ENCODE data around the gene INTS1. TPM values are rescaled to one million over a fixed set of nuclear protein-coding genes. Genes with fewer than 3 reads are reported as not detected.

Gene INTS1
- total RNA-seq, 2 experiments from 2014 or later: 86.4 to 92.5 TPM

DNA sequence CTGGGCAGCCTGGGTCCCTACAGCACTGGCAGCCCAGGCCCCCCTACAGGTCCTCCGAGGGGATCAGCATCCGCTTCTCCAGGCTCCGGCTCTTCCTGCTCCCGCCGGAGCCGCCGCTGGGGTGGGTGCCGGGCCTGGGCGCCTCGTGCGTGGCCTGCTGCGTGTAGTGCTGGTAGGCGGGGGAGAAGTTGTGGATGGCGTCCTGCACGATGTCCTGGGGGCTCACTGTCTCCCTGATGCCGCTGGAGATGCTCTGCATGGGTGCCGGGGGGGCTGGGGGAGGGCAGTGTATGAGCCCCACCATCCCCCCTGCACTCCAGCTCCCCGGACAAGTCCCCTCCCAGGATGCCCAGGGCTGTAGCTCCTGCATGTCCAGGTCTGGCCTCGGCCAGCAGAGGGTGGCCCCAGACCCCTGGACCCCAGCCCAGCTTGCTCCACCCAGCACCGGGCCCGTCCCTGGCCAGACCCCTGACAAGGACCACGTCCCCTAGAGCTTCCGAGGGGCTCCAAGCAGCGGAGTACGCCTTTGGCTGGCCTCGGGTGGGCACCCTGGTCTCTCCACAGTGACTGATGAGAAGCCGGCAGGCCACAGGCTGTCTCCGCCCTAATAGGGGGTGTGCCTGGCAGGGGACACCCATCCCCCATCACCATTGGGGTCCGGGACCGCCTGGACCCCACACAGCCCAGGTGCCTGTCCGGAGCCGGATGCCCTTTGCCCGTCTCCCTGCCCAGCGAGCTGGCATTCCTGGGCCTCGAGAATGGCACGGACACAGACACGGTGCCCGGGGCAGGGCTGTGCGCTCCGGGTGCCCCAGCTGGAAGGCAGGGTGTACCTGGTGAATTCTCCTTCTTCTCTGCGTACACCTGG lies 43.0 kb upstream of the INTS1 start:
- no peaks in the 10 kb centered on the region for H3K4me1 Mint-ChIP-seq (ENCODE audit: low read depth)
- H3K9me3 Mint-ChIP-seq: no peaks in the 10 kb centered on the region
- H3K27me3 Mint-ChIP-seq: no peaks in the 10 kb centered on the region
- no peak overlapping the region for H3K4me3 Mint-ChIP-seq
- H3K27ac Mint-ChIP-seq: no peak overlapping the region
- no peaks in the 10 kb centered on the region for H3K36me3 Mint-ChIP-seq
- CTCF ChIA-PET: no interaction called here
- DNase-seq: no peak
- intact Hi-C loops (cut with micrococcal nuclease): no loop called here
- POLR2A ChIA-PET: interaction anchor here (1.2 kb wide), 1 partner anchor 12 kb away, joined by 3 read pairs; no protein-coding TSS in a partner anchor

DNA sequence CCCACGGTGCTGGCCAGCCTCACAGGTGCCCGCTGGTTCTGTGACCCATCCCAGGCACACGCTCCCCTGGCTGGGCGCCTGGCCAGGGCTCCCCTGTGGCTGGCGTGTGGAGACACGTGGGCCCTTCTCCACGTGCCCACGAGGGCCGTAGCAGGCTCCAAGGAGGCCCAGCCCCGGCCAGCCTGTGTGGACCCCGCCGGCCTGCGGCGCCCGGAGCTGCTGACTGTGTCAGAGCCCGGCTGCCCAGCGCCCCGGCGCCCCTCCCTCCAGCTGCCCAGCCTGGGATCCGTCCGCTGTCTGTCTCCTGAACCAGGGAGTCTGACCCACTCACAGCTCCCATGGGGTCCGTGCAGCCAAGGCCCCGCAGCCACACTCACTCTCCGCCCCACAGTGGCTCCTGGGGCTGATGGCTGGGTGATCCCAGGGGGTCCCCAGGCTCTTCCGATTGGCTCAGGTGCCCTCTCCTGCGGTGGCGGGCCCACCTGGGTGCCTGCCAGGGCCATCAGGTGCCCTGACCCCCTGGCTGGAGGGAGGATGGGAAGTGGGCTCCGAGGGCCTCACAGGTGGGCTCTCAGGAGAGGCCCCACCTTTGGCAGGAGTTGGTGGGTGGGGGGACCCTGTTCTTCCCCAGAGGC lies 42.2 kb upstream of the INTS1 start:
- ChIA-PET POLR2A (interaction anchor here (1.2 kb wide), 1 partner anchor 11 kb away, joined by 3 read pairs; no protein-coding TSS in a partner anchor), CTCF (no interaction called here)
- Mint-ChIP-seq H3K9me3 (no peaks in the 10 kb centered on the region), H3K4me3 (no peak overlapping the region), H3K27ac (no peak overlapping the region), H3K27me3 (no peaks in the 10 kb centered on the region), H3K4me1 (ENCODE audit: low read depth) (no peaks in the 10 kb centered on the region), H3K36me3 (peaks cover 1% of the 10 kb centered on the region)
- intact Hi-C loops (cut with micrococcal nuclease): no loop called here
- DNase-seq: no peak

DNA sequence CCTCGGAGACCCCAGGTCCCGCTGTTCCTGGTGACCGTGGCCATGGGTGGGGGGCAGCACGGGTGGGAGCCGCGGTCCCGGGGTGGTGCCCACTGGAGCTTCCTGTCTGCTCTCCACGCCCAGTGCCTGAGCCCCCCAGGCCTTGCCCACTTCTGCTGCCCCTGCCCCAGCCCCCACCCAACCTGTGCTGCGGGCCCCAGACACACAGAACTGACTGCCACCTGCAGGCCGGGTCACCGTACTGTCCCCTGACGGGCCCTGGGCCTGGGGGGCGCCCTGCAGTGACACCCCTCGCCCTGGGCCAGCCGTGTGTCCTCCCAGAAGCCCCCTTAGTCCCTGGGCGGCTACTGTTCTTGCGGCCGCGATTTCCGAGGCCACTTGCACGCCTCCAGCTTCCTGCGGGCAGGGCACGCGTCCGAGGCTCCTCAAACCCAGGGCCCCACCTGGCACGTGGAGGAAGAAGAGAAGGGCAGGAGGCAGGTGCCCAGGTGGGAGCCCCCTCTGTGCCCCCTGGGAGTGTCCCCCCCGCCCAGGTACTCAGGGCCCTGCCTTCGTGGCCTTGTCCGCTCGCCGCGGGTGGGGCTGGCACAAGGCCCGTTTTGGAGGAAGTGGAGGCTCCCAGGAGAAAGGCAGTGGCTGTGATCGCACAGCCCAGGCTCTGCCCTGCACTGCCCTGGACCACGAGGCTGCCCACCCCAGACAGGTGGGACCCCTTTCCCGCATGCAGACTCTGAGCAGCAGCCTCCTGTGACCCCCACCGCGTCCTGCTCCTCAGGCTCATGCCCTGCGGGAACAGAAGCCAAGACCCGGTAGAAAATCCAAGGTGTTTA lies 41.4 kb upstream of the INTS1 start:
- intact Hi-C loops (cut with micrococcal nuclease): no loop called here
- Mint-ChIP-seq H3K4me3 (no peak overlapping the region), H3K27ac (no peak overlapping the region), H3K4me1 (ENCODE audit: low read depth) (no peaks in the 10 kb centered on the region), H3K27me3 (no peaks in the 10 kb centered on the region), H3K36me3 (peaks cover 7% of the 10 kb centered on the region), H3K9me3 (no peaks in the 10 kb centered on the region)
- POLR2A ChIA-PET: no interaction called here
- CTCF ChIA-PET: no interaction called here
- no peak for DNase-seq

DNA sequence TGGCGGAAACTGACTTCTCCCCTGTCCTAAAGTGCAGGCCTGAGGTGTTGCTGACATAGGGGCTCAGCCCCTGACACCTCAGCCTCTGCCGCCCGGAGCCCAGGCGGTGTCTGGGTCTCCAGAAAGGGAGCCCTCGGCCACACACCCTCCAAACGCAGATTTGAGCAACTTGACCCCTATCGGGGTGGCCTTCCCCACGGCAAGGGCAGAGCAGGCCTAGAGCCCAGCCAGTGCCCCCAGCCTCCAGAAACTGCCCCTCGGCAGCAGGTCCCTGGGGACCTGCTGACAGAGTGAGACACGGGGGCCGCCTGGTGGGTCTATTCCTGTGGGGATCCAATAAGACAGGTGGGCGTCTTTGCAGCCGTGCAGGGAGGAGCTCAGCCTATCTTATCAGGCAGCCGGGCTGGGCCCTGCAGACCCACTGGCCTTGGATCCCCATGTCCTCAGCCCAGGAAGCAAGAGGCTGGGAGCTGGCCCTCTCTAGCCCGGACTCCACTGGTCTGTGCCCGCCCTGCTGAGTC lies 40.8 kb upstream of the INTS1 start:
- Mint-ChIP-seq H3K27ac (no peak overlapping the region), H3K27me3 (no peaks in the 10 kb centered on the region), H3K4me1 (ENCODE audit: low read depth) (no peaks in the 10 kb centered on the region), H3K9me3 (no peaks in the 10 kb centered on the region), H3K4me3 (no peak overlapping the region), H3K36me3 (peaks cover 7% of the 10 kb centered on the region)
- no peak for DNase-seq
- intact Hi-C loops (cut with micrococcal nuclease): no loop called here
- POLR2A ChIA-PET: no interaction called here
- CTCF ChIA-PET: no interaction called here

DNA sequence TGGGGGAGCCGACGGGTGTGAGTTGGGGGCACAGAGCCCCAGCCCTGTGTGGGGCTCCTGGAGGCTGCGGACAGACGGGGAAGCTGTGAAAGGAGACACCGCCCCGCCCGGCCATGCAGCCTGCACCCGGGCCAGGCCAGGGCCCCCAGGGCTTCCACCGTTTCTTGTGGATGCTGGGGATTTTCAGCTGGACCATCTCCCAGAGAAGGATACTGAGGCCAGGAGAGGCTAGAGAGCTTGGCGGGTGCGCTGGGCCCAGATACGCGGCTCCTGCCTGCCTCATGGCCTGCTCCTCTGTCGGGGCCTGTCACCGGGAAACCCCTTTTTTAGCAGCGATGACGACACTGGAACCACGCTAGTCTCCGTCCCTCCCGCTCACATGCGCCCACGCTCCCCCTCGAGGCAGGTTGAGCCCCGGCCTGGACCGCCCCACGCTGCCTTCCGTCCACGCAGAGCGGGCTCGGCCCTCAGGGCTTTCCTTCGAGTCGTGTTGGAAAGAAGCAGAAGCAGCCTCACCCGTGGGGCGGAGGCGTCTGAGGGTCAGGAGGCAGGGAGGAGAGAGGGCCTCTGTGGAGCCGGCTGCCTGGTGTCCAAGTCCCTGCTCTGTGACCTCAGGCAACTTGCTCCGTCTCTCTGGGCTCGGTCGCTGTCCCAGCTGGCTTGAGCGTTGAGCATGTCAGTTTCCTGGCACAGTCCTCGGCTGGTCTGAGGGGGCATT lies 40.1 kb upstream of the INTS1 start:
- H3K4me1 Mint-ChIP-seq (ENCODE audit: low read depth): no peaks in the 10 kb centered on the region
- H3K36me3 Mint-ChIP-seq: peaks cover 11% of the 10 kb centered on the region
- intact Hi-C loops (cut with micrococcal nuclease): no loop called here
- DNase-seq: peak; percentile 24
- CTCF ChIA-PET: no interaction called here
- H3K27ac Mint-ChIP-seq: no peak overlapping the region
- no peaks in the 10 kb centered on the region for H3K27me3 Mint-ChIP-seq
- H3K4me3 Mint-ChIP-seq: no peak overlapping the region
- H3K9me3 Mint-ChIP-seq: no peaks in the 10 kb centered on the region
- POLR2A ChIA-PET: no interaction called here

DNA sequence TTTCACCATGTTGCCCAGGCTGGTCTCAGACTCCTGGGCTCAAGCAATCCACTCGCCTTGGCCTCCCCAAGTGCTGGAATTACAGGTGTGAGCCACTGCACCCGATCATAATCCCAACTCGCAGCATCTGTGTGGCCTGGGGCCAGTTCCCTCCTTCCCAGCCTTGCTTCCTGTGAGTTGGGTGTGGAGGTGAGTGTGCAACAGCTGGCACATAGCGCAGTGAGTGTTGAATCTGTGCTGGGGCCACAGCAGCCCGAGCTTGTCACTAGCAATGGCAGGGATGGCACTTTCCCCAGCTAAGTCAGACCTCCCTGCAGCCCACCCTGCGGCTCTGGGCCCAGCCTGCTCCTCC lies 39.6 kb upstream of the INTS1 start:
- Mint-ChIP-seq H3K9me3 (no peaks in the 10 kb centered on the region), H3K36me3 (peaks cover 11% of the 10 kb centered on the region), H3K27me3 (no peaks in the 10 kb centered on the region), H3K4me3 (no peak overlapping the region), H3K27ac (no peak overlapping the region), H3K4me1 (ENCODE audit: low read depth) (no peaks in the 10 kb centered on the region)
- intact Hi-C loops (cut with micrococcal nuclease): no loop called here
- no peak for DNase-seq
- CTCF ChIA-PET: no interaction called here
- POLR2A ChIA-PET: no interaction called here

DNA sequence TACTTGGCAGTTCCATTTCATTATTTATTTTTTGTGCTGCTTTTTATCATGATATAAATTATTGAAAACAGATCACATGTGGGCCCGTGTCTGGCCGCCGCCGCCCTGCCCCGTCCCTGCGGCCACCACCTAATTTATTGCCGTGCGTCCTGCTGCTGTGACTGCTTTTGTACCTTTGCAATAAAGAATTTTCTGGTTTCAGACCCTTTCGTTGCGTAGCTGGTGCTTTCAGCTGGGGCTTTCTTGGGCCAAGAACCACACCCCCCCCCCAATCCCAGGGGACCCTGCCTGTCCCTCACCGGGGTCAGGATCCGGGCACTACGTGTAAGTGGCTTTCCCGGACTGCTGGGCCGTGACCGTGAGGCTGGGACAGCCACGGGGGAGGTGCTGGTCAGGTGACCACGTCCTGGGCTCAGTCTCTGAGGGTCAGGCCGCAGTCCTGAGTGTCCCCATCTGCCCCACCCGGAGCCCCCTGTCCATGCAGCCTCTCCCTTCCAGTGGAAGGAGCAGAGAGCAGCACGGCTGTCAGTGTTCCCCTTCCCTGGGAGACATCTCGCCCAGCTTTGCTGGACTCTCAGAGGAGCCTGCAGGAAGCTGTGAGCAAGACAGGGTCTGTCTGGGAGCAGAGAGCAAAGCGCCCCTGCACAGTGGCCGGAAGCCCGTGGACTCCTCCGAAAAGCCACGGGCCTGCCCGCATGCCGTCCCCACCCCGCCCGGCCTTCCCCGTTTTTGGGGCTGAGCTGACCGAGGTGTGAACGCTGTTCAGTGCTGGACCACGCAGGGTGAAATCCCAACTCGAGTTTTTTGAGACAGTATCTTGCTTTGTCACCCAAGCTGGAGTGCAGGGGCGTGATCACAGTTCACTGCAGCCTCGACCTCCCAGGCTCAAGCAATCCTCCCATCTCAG lies 38.9 kb upstream of the INTS1 start:
- H3K27ac Mint-ChIP-seq: no peak overlapping the region
- H3K27me3 Mint-ChIP-seq: no peaks in the 10 kb centered on the region
- CTCF ChIA-PET: no interaction called here
- H3K9me3 Mint-ChIP-seq: no peaks in the 10 kb centered on the region
- POLR2A ChIA-PET: no interaction called here
- H3K4me3 Mint-ChIP-seq: no peak overlapping the region
- DNase-seq: no peak
- H3K36me3 Mint-ChIP-seq: peaks cover 11% of the 10 kb centered on the region
- H3K4me1 Mint-ChIP-seq (ENCODE audit: low read depth): no peaks in the 10 kb centered on the region
- intact Hi-C loops (cut with micrococcal nuclease): no loop called here

DNA sequence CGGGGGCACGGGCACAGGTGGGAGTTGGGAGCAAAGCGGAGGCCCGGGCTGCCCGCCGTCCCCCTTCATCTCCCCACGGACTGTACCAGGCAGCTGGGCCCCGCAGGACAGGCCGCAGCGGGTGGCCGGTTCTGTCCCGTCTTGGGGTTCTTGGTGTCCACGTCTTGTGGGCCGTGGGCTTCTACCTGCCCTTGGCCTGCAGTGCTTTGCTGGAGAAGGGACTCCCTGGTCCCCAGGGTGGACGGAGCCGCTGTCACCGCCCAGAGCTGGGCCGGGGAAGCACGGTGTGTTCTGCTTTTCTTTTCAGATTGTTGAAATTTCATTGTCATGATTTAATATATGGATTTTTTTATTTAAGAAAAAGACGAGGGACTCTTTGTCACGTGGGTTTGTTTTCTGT lies 38.1 kb upstream of the INTS1 start:
- no peak for DNase-seq
- H3K27me3 Mint-ChIP-seq: no peaks in the 10 kb centered on the region
- H3K4me1 Mint-ChIP-seq (ENCODE audit: low read depth): no peaks in the 10 kb centered on the region
- ChIA-PET CTCF (no interaction called here), POLR2A (no interaction called here)
- no peak overlapping the region for H3K4me3 Mint-ChIP-seq
- intact Hi-C loops (cut with micrococcal nuclease): no loop called here
- H3K27ac Mint-ChIP-seq: no peak overlapping the region
- H3K36me3 Mint-ChIP-seq: peaks cover 13% of the 10 kb centered on the region
- H3K9me3 Mint-ChIP-seq: no peaks in the 10 kb centered on the region

DNA sequence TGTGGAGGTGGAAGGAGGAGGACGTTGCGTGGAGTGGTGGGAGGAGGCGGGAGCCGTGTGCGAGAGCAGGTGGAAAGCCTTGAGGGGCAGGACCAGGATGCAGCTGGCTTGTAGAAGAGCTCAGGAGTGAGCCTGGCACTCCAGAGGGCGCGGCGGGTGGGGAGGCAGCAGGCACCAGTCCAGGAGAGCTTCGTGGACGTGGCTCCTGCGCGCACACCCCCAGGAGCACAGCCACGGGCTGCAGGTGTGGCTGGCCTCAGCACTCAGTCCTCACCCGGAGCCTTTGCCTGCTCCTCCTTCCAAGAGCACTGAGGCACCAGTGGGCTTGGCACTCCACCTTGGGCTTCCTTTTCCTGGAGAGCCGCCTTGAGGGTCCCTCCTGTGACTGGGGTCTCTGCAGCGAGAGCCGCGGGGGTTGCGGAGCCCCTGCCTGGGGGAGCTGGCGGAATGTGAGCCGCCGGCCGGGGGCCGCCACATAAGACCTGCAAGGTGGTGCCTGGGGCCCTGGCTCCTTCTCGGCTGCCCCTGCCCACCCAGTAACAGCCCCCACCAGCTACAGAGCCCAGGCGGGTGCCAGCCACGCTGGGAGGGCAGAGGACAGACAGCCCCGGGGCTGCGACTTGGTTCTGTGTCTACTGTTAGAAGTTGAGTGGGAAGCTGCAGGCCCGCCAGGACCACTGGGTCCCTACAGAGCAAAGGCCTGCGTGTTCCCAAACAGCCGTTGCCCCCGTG lies 37.4 kb upstream of the INTS1 start:
- intact Hi-C loops (cut with micrococcal nuclease): no loop called here
- Mint-ChIP-seq H3K27ac (no peak overlapping the region), H3K9me3 (no peaks in the 10 kb centered on the region), H3K27me3 (no peaks in the 10 kb centered on the region), H3K4me1 (ENCODE audit: low read depth) (peaks cover 2% of the 10 kb centered on the region), H3K4me3 (no peak overlapping the region), H3K36me3 (peaks cover 15% of the 10 kb centered on the region)
- POLR2A ChIA-PET: no interaction called here
- no peak for DNase-seq
- CTCF ChIA-PET: no interaction called here

DNA sequence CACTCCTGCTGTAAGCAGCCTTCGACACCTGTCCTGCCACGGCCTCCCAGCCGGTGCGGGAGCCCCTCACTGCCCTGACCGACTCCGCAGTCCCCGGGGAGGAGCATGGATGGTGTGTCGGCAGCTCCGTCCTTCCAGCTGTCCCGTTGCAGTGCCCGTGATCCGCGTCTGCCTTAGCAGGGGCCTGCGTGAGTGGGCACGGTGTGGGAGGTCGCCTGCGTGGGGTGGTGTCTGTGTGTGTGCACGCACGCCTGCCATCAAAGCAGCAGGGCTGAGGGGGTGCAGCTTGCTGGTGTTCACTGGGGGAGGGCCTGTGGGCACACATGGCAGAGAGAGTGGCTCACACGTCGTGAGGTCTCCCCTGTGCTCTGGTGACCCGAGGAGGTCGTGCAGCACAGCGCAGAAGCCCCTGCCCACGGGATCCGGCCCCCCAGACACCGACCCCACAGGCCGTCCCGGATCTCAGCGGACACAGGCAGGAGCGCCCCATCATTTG lies 36.6 kb upstream of the INTS1 start:
- DNase-seq: no peak
- ChIA-PET POLR2A (no interaction called here), CTCF (no interaction called here)
- Mint-ChIP-seq H3K27me3 (no peaks in the 10 kb centered on the region), H3K9me3 (no peaks in the 10 kb centered on the region), H3K36me3 (peaks cover 18% of the 10 kb centered on the region), H3K4me3 (no peak overlapping the region), H3K4me1 (ENCODE audit: low read depth) (peaks cover 4% of the 10 kb centered on the region), H3K27ac (no peak overlapping the region)
- intact Hi-C loops (cut with micrococcal nuclease): no loop called here

Measured in activated CD4-positive, alpha-beta memory T cell treated with anti-CD3 and anti-CD28 coated beads for 36 hours (primary cell).